ENCODE data around the gene RPS6KA3.
"Not testable (repeated sequence)": the region's sequence is repeated elsewhere in the genome, so short reads cannot be mapped to it uniquely, and the experiment has no call there.

- TF ChIP-seq, protein P1, sequence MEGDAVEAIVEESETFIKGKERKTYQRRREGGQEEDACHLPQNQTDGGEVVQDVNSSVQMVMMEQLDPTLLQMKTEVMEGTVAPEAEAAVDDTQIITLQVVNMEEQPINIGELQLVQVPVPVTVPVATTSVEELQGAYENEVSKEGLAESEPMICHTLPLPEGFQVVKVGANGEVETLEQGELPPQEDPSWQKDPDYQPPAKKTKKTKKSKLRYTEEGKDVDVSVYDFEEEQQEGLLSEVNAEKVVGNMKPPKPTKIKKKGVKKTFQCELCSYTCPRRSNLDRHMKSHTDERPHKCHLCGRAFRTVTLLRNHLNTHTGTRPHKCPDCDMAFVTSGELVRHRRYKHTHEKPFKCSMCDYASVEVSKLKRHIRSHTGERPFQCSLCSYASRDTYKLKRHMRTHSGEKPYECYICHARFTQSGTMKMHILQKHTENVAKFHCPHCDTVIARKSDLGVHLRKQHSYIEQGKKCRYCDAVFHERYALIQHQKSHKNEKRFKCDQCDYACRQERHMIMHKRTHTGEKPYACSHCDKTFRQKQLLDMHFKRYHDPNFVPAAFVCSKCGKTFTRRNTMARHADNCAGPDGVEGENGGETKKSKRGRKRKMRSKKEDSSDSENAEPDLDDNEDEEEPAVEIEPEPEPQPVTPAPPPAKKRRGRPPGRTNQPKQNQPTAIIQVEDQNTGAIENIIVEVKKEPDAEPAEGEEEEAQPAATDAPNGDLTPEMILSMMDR (IDR thresholded peaks at IDR 0.05) = not testable (repeated sequence)
- not testable (repeated sequence) for TF ChIP-seq POLR2A (IDR thresholded peaks at IDR 0.05)
Observed at GRCh38 chrX:20162516-20162915, 104.2 kb downstream of the RPS6KA3 start.

Measured in lower leg skin (tissue), 3 donors.